Heart left ventricle (tissue), 16 donors: ENCODE data around the gene ZC3HAV1. TPM values are rescaled to one million over a fixed set of nuclear protein-coding genes. Genes with fewer than 3 reads are reported as not detected.
A peak's percentile ranks its signal among the peaks of the same experiment; 100 is the strongest.
"Not testable (repeated sequence)": the region's sequence is repeated elsewhere in the genome, so short reads cannot be mapped to it uniquely, and the experiment has no call there.

Experiments
- ATAC-seq, 4 donors: fragments of 200-7000 bp; cut with Tn5 transposase; one replicate each; pipeline ENCODE4 v1.9.1; 2020 to 2022; ENCODE audit warnings: moderate library complexity in 4 of 4, mild to moderate bottlenecking in 3 of 4, moderate number of reproducible peaks in 1 of 4
- DNase-seq, 5 donors: peaks; one replicate each; pipeline ENCODE4 v3.0.0-alpha.2; 2020
- H3K27ac ChIP-seq, 12 donors: fragments of 200-600 bp; sonication (generic) in 4 of 12; one replicate each; pipeline versions ENCODE4 v1.5.0 to v1.8.0; 2016 to 2022; ENCODE audit warnings: mild to moderate bottlenecking in 2 of 12
- H3K27me3 ChIP-seq, 9 donors: fragments of 200-600 bp; sonication (generic) in 2 of 9; one replicate each; pipeline versions ENCODE4 v1.5.1 to v1.8.0; 2016 to 2022; ENCODE audit warnings: mild to moderate bottlenecking in 3 of 9
- H3K36me3 ChIP-seq, 9 donors: fragments of 200-600 bp; sonication (generic) in 2 of 9; one replicate each; pipeline versions ENCODE4 v1.5.0 to v1.8.0; 2018 to 2022; ENCODE audit warnings: mild to moderate bottlenecking in 2 of 9
- H3K4me1 ChIP-seq, 12 donors: fragments of 200-600 bp; sonication (generic) in 4 of 12; one replicate each; pipeline versions ENCODE4 v1.5.0 to v1.8.0; 2016 to 2022; ENCODE audit warnings: mild to moderate bottlenecking in 3 of 12
- H3K4me3 ChIP-seq, 12 donors: fragments of 200-600 bp; sonication (generic) in 4 of 12; one replicate each; pipeline versions ENCODE4 v1.5.0 to v1.8.0; 2017 to 2022; ENCODE audit warnings: mild to moderate bottlenecking in 9 of 12, moderate library complexity in 4 of 12
- H3K9me3 ChIP-seq, 12 donors: fragments of 200-600 bp; sonication (generic) in 4 of 12; one replicate each; pipeline versions ENCODE4 v1.5.0 to v1.8.0; 2016 to 2022; ENCODE audit warnings: mild to moderate bottlenecking in 1 of 12
- CTCF ChIP-seq, 12 donors: fragments of 200-600 bp; sonication (generic) in 4 of 12; IDR thresholded peaks; one replicate each; pipeline versions ENCODE4 v1.5.0 to v1.8.0; 2018 to 2022; ENCODE audit warnings: antibody characterized with exemption in 12 of 12, mild to moderate bottlenecking in 5 of 12
- POLR2A ChIP-seq, 2 donors: fragments of 450-650 bp; IDR thresholded peaks; one replicate each; pipeline ENCODE4 v1.6.1; 2017; ENCODE audit warnings: antibody characterized with exemption in 2 of 2, mild to moderate bottlenecking in 2 of 2, moderate library complexity in 2 of 2
- WGBS, 4 donors: extraction: QIAGEN DNeasy Blood & Tissue Kit in 2 of 4; methylation state at CpG; one replicate each; pipeline versions ENCODE4 v1.1.5 to v1.1.7; 2013 to 2018; 5-methylcytosine and 5-hydroxymethylcytosine counted together
- intact Hi-C, 10 donors: fragments of 100-400 bp; cut with DNase I; formaldehyde crosslinking; loops; one replicate each; pipeline versions ENCODE4 v1.11.1 to v1.14.2; 2022
- polyA plus RNA-seq, 2 donors: library from polyadenylated mRNA; stranded (reverse); fragments of 200-250 nt; gene quantifications; one replicate each; pipeline ENCODE4 v1.2.3, GENCODE V29; 2013
- total RNA-seq, 9 donors: library from RNA; depleted of rRNA in 2 of 9; stranded (reverse); fragments of >200 nt in 2 of 9; fragmentation: NEBNext Ultra II Directional in 3 of 9; extraction: Animal tissue kit (Norgen Biotek cat#: 25700) in 3 of 9; gene quantifications; one replicate each; pipeline versions ENCODE4 v1.1.0 to v1.2.4, GENCODE V29; 2016 to 2023
- donor health status: ischemic (EF 13 %, LVEDD 7.1; RV severe dilation, severe dysfunction).
- donor health status: healthy with polysubstance abuse.
- donor health status: DM: no; HTN: yes; CAD: no.
- donor health status: DM: no; HTN: no; CAD: no.
- donor health status: ischemic (EF 25% LVEDD 6.9; RV normal size, moderate dysfunction).
- donor health status: ischemic (EF 25% LVEDD 5.7; RV mildly dilated, moderate dysfunction).
- donor health status: healthy.
- donor health status: DM: yes; HTN: yes; CAD: no.
- donor health status: ischemic (EF 35%, LVEDD 5.7; RV mildly dilated, moderate dysfunction).
- donor health status: nonischemic (EF 11% LVEDD 7.7; RV severe dilation, severe dysfunction).
- donor health status: DM: yes; HTN: yes; CAD: no.
- donor health status: PGD.
- donor health status: ischemic (EF 29% LVEDD 5.4; RV normal size, mild dysfunction).
- donor health status: nonischemic (EF 23%, LVEDD 6.1; RV moderate dilation, normal function).

Gene ZC3HAV1
- total and polyA plus RNA-seq, 11 donors: 2.8 to 31.9 (median 7.1) TPM

GRCh38 chr7:139133335-139134139 lies 24.0 kb upstream of the ZC3HAV1 start:
- intact Hi-C loops: loop anchor here in 2 of 10 donors (10.0 kb wide), 1 partner anchor 101 kb away; the partner anchor contains the start of gene UBN2 (in 2 of the 2)
- peak overlapping the region in 11 of 12 donors; percentile 23 to 78 (median 68) for H3K27ac ChIP-seq
- peak; percentile 97 to 100 (median 99) for ATAC-seq

DNA sequence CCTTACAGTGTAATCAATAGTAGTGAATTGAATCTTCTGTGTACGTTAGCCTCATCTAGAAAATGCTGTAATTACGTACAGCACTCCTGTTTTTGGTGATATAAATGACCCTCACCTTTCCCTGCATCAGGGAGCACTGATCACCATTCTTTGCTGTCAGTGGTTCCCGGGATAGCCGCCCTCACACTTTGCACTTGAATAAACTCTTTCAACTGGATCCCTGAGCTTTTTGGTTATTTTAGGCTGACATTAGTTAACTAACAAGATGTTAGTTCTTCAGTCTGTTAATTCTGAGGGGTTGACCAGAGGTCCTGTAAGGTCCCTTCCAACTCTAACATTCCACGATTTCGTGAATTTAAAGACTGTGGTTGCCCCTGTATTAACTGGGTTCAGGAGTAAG lies 23.4 kb upstream of the ZC3HAV1 start:
- Histone ChIP-seq H3K36me3 (peaks cover 0 to 6% (median 0%) of the 10 kb centered on the region in 9 donors), H3K9me3 (no peaks in the 10 kb centered on the region), H3K27me3 (no peaks in the 10 kb centered on the region), H3K4me3 (peak overlapping the region; percentile 24 to 77 (median 62)), H3K27ac (peak overlapping the region in 8 of 12 donors; percentile 35 to 78 (median 67)), H3K4me1 (peaks cover 0 to 29% (median 9%) of the 10 kb centered on the region in 12 donors)
- no peak for ATAC-seq
- WGBS, 4 donors: 49 to 59% (median 50%) methylated on average over 6 of the region's 6 CpGs
- TF ChIP-seq POLR2A (IDR thresholded peaks at IDR 0.05) (no peak), CTCF (IDR thresholded peaks at IDR 0.05) (no peak)
- no peak for DNase-seq
- intact Hi-C loops: loop anchor here in 2 of 10 donors (10.0 kb wide), 1 partner anchor 102 kb away; the partner anchor contains the start of gene UBN2 (in 2 of the 2)

More at GRCh38 chr7:139133335-139134139, 24.0 kb upstream of the ZC3HAV1 start:
- TF ChIP-seq POLR2A (IDR thresholded peaks at IDR 0.05) (peak in 1 of 2 donors; percentile 11), CTCF (IDR thresholded peaks at IDR 0.05) (no peak)
- Histone ChIP-seq H3K4me1 (peaks cover 0 to 29% (median 9%) of the 10 kb centered on the region in 12 donors), H3K27me3 (no peaks in the 10 kb centered on the region), H3K9me3 (no peaks in the 10 kb centered on the region), H3K4me3 (peak overlapping the region; percentile 24 to 77 (median 62)), H3K36me3 (peaks cover 0 to 12% (median 0%) of the 10 kb centered on the region in 9 donors)
- DNase-seq: peak; percentile 87 to 94 (median 89)
- WGBS, 4 donors: 1 to 2% (median 1%) methylated on average over 35 to 36 of the region's 36 CpGs

DNA sequence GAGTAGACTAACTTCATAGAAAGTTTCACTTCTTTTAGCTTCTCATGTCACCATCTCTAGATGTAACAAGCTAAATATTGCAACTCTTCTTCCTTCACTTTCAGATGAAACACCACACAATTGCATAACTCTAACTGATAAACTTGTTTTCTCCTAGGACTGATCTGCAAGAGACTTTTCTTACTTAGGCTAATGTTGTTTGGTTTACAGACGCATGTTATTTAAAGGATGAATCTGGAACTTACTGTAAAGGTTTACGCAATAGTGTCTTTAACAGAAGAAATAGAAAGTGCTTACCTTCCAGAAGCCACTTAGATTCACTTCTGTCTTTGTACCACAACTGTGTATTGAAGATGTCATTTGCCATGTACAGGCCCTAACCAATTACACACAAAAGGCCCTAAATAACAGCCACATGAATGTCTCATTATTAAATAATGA lies 22.1 kb upstream of the ZC3HAV1 start:
- H3K9me3 ChIP-seq: no peaks in the 10 kb centered on the region
- peaks cover 0 to 3% (median 0%) of the 10 kb centered on the region in 9 donors for H3K36me3 ChIP-seq
- peak overlapping the region in 1 of 12 donors; percentile 59 for H3K27ac ChIP-seq
- H3K4me3 ChIP-seq: no peak overlapping the region
- TF ChIP-seq CTCF (IDR thresholded peaks at IDR 0.05) (no peak), POLR2A (IDR thresholded peaks at IDR 0.05) (no peak)
- peaks cover 0 to 29% (median 9%) of the 10 kb centered on the region in 12 donors for H3K4me1 ChIP-seq
- 51 to 91% (median 78%) methylated on average over 2 of the region's 2 CpGs for WGBS, 4 donors
- ATAC-seq (no peak), DNase-seq (no peak)
- intact Hi-C loops: loop anchor here in 2 of 10 donors (10.0 kb wide), 1 partner anchor 103 kb away; the partner anchor contains the start of gene UBN2 (in 2 of the 2)
- H3K27me3 ChIP-seq: no peaks in the 10 kb centered on the region

GRCh38 chr7:139129814-139130213 lies 20.3 kb upstream of the ZC3HAV1 start:
- not testable (repeated sequence) for ATAC-seq, H3K9me3 ChIP-seq, H3K27me3 ChIP-seq, H3K4me3 ChIP-seq, DNase-seq, H3K36me3 ChIP-seq, H3K27ac ChIP-seq
- intact Hi-C loops: loop anchor here in 3 of 10 donors (5.0 to 10.0 kb wide), 3 partner anchors 105 to 115 kb away; partner anchors contain the start of gene UBN2 (in 2 of the 3)
- WGBS, 4 donors: 94 to 97% (median 95%) methylated on average over 2 of the region's 2 CpGs
- peaks cover 0 to 29% (median 9%) of the 10 kb centered on the region in 12 donors for H3K4me1 ChIP-seq
